WTC11 (cell line): ENCODE measurements around the gene IGSF6.

Source experiments
- ATF2 ChIP-seq: sonication (generic); formaldehyde crosslinking; IDR thresholded peaks from 2 replicates; pipeline ENCODE4 v1.8.1; 2022; ENCODE audit warnings: low read depth, missing genetic modification reagents, borderline replicate concordance
- ETV6 ChIP-seq: sonication (generic); formaldehyde crosslinking; IDR thresholded peaks from 2 replicates; pipeline ENCODE4 v1.8.1; 2022; ENCODE audit warnings: mild to moderate bottlenecking, missing genetic modification reagents
- NFE2L1 ChIP-seq: sonication (generic); formaldehyde crosslinking; IDR thresholded peaks from 2 replicates; pipeline ENCODE4 v1.8.1; 2023; ENCODE audit warnings: missing genetic modification reagents
- TEAD4 ChIP-seq: sonication (generic); formaldehyde crosslinking; IDR thresholded peaks from 2 replicates; pipeline ENCODE4 v1.8.0; 2022; ENCODE audit warnings: mild to moderate bottlenecking, missing genetic modification reagents
- TP53 ChIP-seq: sonication (generic); formaldehyde crosslinking; IDR thresholded peaks from 2 replicates; pipeline ENCODE4 v1.8.1; 2023; ENCODE audit warnings: mild to moderate bottlenecking, missing genetic modification reagents
- TF ChIP-seq, protein P1 (sequence below): fragments of 200-600 bp; IDR thresholded peaks from 2 replicates; pipeline ENCODE4 v1.8.0; 2022; ENCODE audit warnings: antibody characterized with exemption

DNA sequence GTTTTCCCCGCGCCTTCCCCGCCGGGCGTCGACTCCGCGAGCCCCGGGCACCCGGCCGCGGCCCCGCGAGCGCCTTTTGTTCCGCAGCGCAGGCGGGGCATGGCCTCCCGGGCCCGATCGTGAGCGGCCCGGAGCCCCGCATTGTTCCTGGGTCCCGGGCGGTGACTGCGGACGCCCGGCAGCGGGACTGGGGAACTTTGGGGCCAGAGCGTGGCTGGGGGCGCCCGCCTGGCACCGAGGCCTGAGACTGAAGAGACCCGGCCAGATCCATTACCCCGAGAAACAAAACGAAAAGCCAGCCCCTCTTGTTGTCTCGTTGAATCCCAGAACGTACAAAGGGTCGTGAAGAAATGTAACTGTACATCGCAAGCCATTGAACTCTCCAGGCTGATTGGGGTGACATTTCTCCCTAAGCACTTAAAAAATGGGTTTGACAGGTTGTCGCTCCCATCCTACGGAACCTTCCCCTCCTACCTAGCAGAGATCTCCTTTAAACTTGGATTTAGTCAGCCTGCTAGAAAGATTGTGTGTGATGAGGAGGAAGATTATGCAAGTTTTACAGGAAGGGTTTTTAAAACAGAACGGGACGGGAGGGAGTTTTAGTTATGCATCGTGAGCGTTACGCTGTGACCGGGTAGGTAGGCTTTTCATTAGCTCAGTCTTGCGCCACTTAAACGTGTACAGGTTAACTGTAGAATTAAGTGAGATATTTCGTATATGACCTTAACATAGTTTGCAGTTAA, 52.2 kb downstream of the IGSF6 start:
- TF ChIP-seq NFE2L1: no peak
- TF ChIP-seq ETV6 (CRISPR knock-in tag): no peak
- TF ChIP-seq, protein P1, sequence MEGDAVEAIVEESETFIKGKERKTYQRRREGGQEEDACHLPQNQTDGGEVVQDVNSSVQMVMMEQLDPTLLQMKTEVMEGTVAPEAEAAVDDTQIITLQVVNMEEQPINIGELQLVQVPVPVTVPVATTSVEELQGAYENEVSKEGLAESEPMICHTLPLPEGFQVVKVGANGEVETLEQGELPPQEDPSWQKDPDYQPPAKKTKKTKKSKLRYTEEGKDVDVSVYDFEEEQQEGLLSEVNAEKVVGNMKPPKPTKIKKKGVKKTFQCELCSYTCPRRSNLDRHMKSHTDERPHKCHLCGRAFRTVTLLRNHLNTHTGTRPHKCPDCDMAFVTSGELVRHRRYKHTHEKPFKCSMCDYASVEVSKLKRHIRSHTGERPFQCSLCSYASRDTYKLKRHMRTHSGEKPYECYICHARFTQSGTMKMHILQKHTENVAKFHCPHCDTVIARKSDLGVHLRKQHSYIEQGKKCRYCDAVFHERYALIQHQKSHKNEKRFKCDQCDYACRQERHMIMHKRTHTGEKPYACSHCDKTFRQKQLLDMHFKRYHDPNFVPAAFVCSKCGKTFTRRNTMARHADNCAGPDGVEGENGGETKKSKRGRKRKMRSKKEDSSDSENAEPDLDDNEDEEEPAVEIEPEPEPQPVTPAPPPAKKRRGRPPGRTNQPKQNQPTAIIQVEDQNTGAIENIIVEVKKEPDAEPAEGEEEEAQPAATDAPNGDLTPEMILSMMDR: no peak
- TF ChIP-seq TP53: no peak
- TF ChIP-seq TEAD4 (CRISPR knock-in tag): no peak
- no peak for TF ChIP-seq ATF2 (CRISPR knock-in tag)
